Astrocyte of the spinal cord (primary cell): ENCODE results near the gene KIF1A.
"Not testable (repeated sequence)": the region's sequence is repeated elsewhere in the genome, so short reads cannot be mapped to it uniquely, and the experiment has no call there.

ENCODE experiments used
- DNase-seq: peaks from one replicate; pipeline ENCODE4 v3.0.0; 2011; ENCODE audit warnings: low read depth, low spot score
- H3K4me3 ChIP-seq: 2 replicates; pipeline ENCODE4 v1.5.1; 2011; ENCODE audit warnings: low read depth, mild to moderate bottlenecking, low read length, moderate library complexity
- CTCF ChIP-seq: IDR thresholded peaks from 2 replicates; pipeline ENCODE4 v1.5.1; 2012; ENCODE audit warnings: low read depth, mild to moderate bottlenecking, low read length, inconsistent platforms
- in situ Hi-C: cut with HindIII; loops from 2 replicates; pipeline ENCODE4 v1.10.0; 2017; ENCODE audit warnings: low sequenced_read_pairs

KIF1A gene

GRCh38 chr2:240704651-240705050 is 115.4 kb downstream of the KIF1A start:
- TF ChIP-seq CTCF = no peak
- H3K4me3 ChIP-seq = no peak overlapping the region
- in situ Hi-C loops = no loop called here
- DNase-seq = no peak

- TF ChIP-seq CTCF = no peak
- no peak for DNase-seq
- no peak overlapping the region for H3K4me3 ChIP-seq
- in situ Hi-C loops = no loop called here
Measured at GRCh38 chr2:240703417-240704341, 116.3 kb downstream of the KIF1A start.

GRCh38 chr2:240702640-240703011 is 117.4 kb downstream of the KIF1A start:
- DNase-seq = no peak
- TF ChIP-seq CTCF = no peak
- in situ Hi-C loops = no loop called here
- no peak overlapping the region for H3K4me3 ChIP-seq

GRCh38 chr2:240701736-240702639 is 118.0 kb downstream of the KIF1A start:
- no peak overlapping the region for H3K4me3 ChIP-seq
- in situ Hi-C loops = no loop called here
- DNase-seq = no peak
- TF ChIP-seq CTCF = no peak

- DNase-seq = no peak
- no peak for TF ChIP-seq CTCF
- H3K4me3 ChIP-seq = no peak overlapping the region
- in situ Hi-C loops = no loop called here
Measured at GRCh38 chr2:240701091-240701735, 118.8 kb downstream of the KIF1A start.

- DNase-seq, H3K4me3 ChIP-seq, in situ Hi-C loops: not testable (repeated sequence)
Measured at GRCh38 chr2:240700616-240701015, 119.4 kb downstream of the KIF1A start.

GRCh38 chr2:240699835-240700234 is 120.2 kb downstream of the KIF1A start:
- H3K4me3 ChIP-seq, DNase-seq, in situ Hi-C loops: not testable (repeated sequence)

- DNase-seq, in situ Hi-C loops, H3K4me3 ChIP-seq: not testable (repeated sequence)
Measured at GRCh38 chr2:240698852-240699561, 121.0 kb downstream of the KIF1A start.

- H3K4me3 ChIP-seq, DNase-seq, in situ Hi-C loops: not testable (repeated sequence)
Measured at GRCh38 chr2:240696469-240696868, 123.5 kb downstream of the KIF1A start.

GRCh38 chr2:240695593-240695992 is 124.4 kb downstream of the KIF1A start:
- H3K4me3 ChIP-seq, DNase-seq, in situ Hi-C loops: not testable (repeated sequence)
